DND-41 (cell line): ENCODE data around the gene NFKBIL1.

Experiments used
- ATAC-seq: fragments of 200-7000 bp; cut with Tn5 transposase; 3 replicates; pipeline ENCODE4 v1.9.1; 2021; ENCODE audit warnings: low read depth; ENCODE audit not compliant: insufficient read depth
- DNase-seq: peaks from one replicate; pipeline ENCODE4 v3.0.0-alpha.2; 2020
- H2AFZ ChIP-seq: 2 replicates; pipeline ENCODE4 v1.6.0; 2012; ENCODE audit warnings: low read depth, low read length
- H3K27ac ChIP-seq: 2 replicates; pipeline ENCODE4 v1.5.1; 2012; ENCODE audit warnings: low read length, inconsistent platforms
- H3K27me3 ChIP-seq: fragments of 200-600 bp; sonication (generic); 2 replicates; pipeline ENCODE4 v1.6.0; 2012; ENCODE audit warnings: low read length, mild to moderate bottlenecking, inconsistent platforms; ENCODE audit not compliant: insufficient read depth, poor library complexity
- H3K36me3 ChIP-seq: 2 replicates; pipeline ENCODE4 v1.5.1; 2012; ENCODE audit warnings: low read length, inconsistent platforms; ENCODE audit not compliant: insufficient read depth
- H3K4me1 ChIP-seq: 2 replicates; pipeline ENCODE4 v1.5.1; 2012; ENCODE audit warnings: mild to moderate bottlenecking, low read length; ENCODE audit not compliant: insufficient read depth
- H3K4me2 ChIP-seq: 2 replicates; pipeline ENCODE4 v1.6.0; 2012; ENCODE audit warnings: mild to moderate bottlenecking, moderate library complexity, low read length, inconsistent platforms; ENCODE audit not compliant: insufficient read depth
- H3K4me3 ChIP-seq, 2 experiments: fragments of 200-600 bp in 1 of 2; shearing (Covaris generic) in 1 of 2; 2 replicates each; pipeline ENCODE4 v1.5.1; 2012 to 2016; ENCODE audit warnings: inconsistent platforms in 2 of 2, low read length in 2 of 2, mild to moderate bottlenecking in 2 of 2, low read depth in 1 of 2, moderate library complexity in 1 of 2
- H3K79me2 ChIP-seq: 2 replicates; pipeline ENCODE4 v1.6.0; 2012; ENCODE audit warnings: low read length, inconsistent platforms; ENCODE audit not compliant: insufficient read depth
- H3K9ac ChIP-seq: 2 replicates; pipeline ENCODE4 v1.6.0; 2012; ENCODE audit warnings: low read depth, mild to moderate bottlenecking, inconsistent platforms, low read length, moderate library complexity
- H3K9me3 ChIP-seq: 2 replicates; pipeline ENCODE4 v1.5.1; 2012; ENCODE audit warnings: low read length, moderate library complexity, mild to moderate bottlenecking, inconsistent platforms; ENCODE audit not compliant: insufficient read depth, severe bottlenecking
- H4K20me1 ChIP-seq: 2 replicates; pipeline ENCODE4 v1.6.0; 2012; ENCODE audit warnings: low read length; ENCODE audit not compliant: insufficient read depth
- CTCF ChIP-seq: IDR thresholded peaks from 2 replicates; pipeline ENCODE4 v1.5.1; 2012; ENCODE audit warnings: borderline replicate concordance, low read length, moderate library complexity, mild to moderate bottlenecking; ENCODE audit not compliant: poor library complexity, severe bottlenecking; ENCODE audit errors: extremely low read depth
- EZH2 ChIP-seq: IDR thresholded peaks from 3 replicates; pipeline ENCODE4 v1.6.1; 2012; ENCODE audit warnings: borderline replicate concordance, low read depth, mild to moderate bottlenecking, moderate library complexity, low read length, inconsistent platforms; ENCODE audit not compliant: severe bottlenecking

The NFKBIL1 gene

GRCh38 chr6:31572041-31572911 is 24.9 kb downstream of the NFKBIL1 start, which contains the start of gene LTA:
TSS of gene LTA (plus strand) at chr6:31572289. CDS start at chr6:31572743, 454 bp downstream.
- Histone ChIP-seq H3K4me1 (peaks cover 28% of the 10 kb centered on the region), H4K20me1 (no peaks in the 10 kb centered on the region), H3K9me3 (no peaks in the 10 kb centered on the region), H3K79me2 (no peaks in the 10 kb centered on the region), H3K27me3 (no peaks in the 10 kb centered on the region), H3K4me3 (no peak within 1 kb of the TSS), H3K4me2 (no peak within 1 kb of the TSS), H3K36me3 (no peaks in the 10 kb centered on the region), H3K27ac (no peak within 1 kb of the TSS), H2AFZ (no peak within 1 kb of the TSS), H3K9ac (no peak within 1 kb of the TSS)
- no peak for TF ChIP-seq CTCF
- no peak for DNase-seq
- ATAC-seq = no peak

DNA sequence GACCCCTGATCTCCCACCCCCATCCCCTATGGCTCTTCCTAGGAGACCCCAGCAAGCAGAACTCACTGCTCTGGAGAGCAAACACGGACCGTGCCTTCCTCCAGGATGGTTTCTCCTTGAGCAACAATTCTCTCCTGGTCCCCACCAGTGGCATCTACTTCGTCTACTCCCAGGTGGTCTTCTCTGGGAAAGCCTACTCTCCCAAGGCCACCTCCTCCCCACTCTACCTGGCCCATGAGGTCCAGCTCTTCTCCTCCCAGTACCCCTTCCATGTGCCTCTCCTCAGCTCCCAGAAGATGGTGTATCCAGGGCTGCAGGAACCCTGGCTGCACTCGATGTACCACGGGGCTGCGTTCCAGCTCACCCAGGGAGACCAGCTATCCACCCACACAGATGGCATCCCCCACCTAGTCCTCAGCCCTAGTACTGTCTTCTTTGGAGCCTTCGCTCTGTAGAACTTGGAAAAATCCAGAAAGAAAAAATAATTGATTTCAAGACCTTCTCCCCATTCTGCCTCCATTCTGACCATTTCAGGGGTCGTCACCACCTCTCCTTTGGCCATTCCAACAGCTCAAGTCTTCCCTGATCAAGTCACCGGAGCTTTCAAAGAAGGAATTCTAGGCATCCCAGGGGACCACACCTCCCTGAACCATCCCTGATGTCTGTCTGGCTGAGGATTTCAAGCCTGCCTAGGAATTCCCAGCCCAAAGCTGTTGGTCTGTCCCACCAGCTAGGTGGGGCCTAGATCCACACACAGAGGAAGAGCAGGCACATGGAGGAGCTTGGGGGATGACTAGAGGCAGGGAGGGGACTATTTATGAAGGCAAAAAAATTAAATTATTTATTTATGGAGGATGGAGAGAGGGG is 26.1 kb downstream of the NFKBIL1 start:
- peaks cover 28% of the 10 kb centered on the region for H3K4me1 ChIP-seq
- no peak overlapping the region for H3K4me2 ChIP-seq
- H2AFZ ChIP-seq = no peak overlapping the region
- no peak overlapping the region for H3K9ac ChIP-seq
- H3K79me2 ChIP-seq = no peaks in the 10 kb centered on the region
- H3K4me3 ChIP-seq = no peak overlapping the region
- no peaks in the 10 kb centered on the region for H3K27me3 ChIP-seq
- ATAC-seq (no peak), DNase-seq (no peak)
- TF ChIP-seq EZH2 = no peak
- TF ChIP-seq CTCF = no peak
- H3K9me3 ChIP-seq = no peaks in the 10 kb centered on the region
- no peak overlapping the region for H3K27ac ChIP-seq
- no peaks in the 10 kb centered on the region for H3K36me3 ChIP-seq
- H4K20me1 ChIP-seq = no peaks in the 10 kb centered on the region

GRCh38 chr6:31574106-31575061 is 27.0 kb downstream of the NFKBIL1 start:
- H3K4me2 ChIP-seq = peak overlapping the region; percentile 66
- ATAC-seq (no peak), DNase-seq (no peak)
- H3K4me3 ChIP-seq = peak overlapping the region in 1 of 2 experiments; percentile 62; a peak in 2 of 4 replicates
- TF ChIP-seq EZH2 (no peak), CTCF (no peak)
- H3K79me2 ChIP-seq = no peaks in the 10 kb centered on the region
- H3K36me3 ChIP-seq = no peaks in the 10 kb centered on the region
- H3K4me1 ChIP-seq = peaks cover 28% of the 10 kb centered on the region
- H3K27ac ChIP-seq = peak overlapping the region; percentile 76
- peak overlapping the region; percentile 65 for H3K9ac ChIP-seq
- H3K9me3 ChIP-seq = no peaks in the 10 kb centered on the region
- H2AFZ ChIP-seq = peak overlapping the region; percentile 80
- no peaks in the 10 kb centered on the region for H3K27me3 ChIP-seq
- no peaks in the 10 kb centered on the region for H4K20me1 ChIP-seq
